Coronary artery (tissue), 2 donors: ENCODE measurements around the gene CACNB2.

Source experiments
- DNase-seq: peaks from one replicate; pipeline ENCODE4 v3.0.0-alpha.2; 2017; ENCODE audit warnings: low spot score
- H3K27ac ChIP-seq, 2 donors: fragments of 200-600 bp; sonication (generic); one replicate each; pipeline ENCODE4 v1.5.1; 2016 to 2019
- H3K4me3 ChIP-seq: fragments of 200-600 bp; sonication (generic); 2 replicates; pipeline ENCODE4 v1.5.1; 2016; ENCODE audit warnings: mild to moderate bottlenecking, moderate library complexity
- TF ChIP-seq, protein P1 (sequence below): fragments of 200-600 bp; sonication (generic); IDR thresholded peaks from one replicate; pipeline ENCODE4 v1.5.1; 2019; ENCODE audit warnings: antibody characterized with exemption

CACNB2 gene

DNA sequence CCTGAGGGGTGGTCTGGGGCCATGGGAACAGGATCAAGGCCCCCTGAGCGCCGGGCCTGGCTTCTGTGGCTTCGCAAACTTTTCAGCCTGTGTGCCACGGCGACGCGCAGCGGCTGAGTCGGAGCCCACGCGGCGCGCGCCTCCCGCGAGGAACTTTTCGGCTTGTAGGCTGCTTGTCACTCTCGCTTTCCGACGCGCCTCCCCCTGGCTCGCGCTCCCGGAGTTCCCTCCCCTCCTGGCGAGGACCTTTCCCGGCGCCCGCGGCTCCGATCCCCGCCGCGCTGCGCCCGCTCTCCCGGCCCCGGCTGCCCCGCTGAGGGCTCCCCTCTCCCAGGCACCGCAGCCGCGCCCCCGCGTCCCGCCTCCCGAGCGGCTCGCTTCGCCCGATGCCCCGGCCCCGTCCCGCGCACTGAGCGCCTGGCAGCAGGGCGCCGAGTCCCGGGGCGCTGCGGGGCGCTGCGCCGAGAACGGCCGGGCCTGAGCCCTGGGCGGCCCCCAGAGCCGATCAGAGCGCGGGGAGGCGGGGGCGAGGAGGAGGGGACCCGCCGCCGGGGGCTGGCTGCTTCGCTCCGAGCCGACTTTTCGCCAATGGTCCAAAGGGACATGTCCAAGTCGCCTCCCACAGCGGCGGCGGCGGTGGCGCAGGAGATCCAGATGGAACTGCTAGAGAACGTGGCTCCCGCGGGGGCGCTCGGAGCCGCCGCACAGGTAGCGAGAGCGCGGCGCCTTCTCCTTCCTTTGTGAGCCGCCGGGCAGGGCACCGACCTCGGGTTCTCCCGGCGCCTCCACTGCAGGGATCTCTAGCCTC lies at the start of gene CACNB2:
Gene CACNB2, plus strand, starts transcription at position 276 of the 808 bp plus-strand sequence.
- DNase-seq = peak; percentile 86
- TF ChIP-seq, protein P1, sequence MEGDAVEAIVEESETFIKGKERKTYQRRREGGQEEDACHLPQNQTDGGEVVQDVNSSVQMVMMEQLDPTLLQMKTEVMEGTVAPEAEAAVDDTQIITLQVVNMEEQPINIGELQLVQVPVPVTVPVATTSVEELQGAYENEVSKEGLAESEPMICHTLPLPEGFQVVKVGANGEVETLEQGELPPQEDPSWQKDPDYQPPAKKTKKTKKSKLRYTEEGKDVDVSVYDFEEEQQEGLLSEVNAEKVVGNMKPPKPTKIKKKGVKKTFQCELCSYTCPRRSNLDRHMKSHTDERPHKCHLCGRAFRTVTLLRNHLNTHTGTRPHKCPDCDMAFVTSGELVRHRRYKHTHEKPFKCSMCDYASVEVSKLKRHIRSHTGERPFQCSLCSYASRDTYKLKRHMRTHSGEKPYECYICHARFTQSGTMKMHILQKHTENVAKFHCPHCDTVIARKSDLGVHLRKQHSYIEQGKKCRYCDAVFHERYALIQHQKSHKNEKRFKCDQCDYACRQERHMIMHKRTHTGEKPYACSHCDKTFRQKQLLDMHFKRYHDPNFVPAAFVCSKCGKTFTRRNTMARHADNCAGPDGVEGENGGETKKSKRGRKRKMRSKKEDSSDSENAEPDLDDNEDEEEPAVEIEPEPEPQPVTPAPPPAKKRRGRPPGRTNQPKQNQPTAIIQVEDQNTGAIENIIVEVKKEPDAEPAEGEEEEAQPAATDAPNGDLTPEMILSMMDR = no peak
- H3K27ac ChIP-seq = peak within 1 kb of the TSS; percentile 91 to 93

DNA sequence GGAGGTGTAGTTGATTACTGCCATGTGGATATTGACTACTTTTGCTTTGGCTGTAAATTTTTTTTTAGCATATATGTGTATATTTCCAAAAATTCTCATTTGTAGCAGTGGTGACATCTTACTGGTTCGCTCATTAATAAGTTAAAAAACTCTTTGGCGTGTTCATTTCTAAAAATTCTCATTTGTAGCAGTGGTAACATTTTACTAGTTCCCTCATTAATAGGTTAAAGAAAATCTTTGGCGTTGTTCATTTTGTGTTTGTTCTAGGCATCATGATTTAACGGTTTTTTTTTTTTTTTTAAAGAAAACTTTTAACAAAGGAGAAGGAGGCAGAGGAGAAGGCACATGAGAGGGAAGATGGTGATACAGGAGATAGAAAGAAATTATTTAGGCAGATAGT lies 45.9 kb upstream of the CACNB2 start:
- TF ChIP-seq, protein P1 = no peak
- H3K27ac ChIP-seq = no peak overlapping the region
- no peak for DNase-seq
- no peak overlapping the region for H3K4me3 ChIP-seq

More for the DNA sequence above, at the start of gene CACNB2:
- peak within 1 kb of the TSS; percentile 79 for H3K4me3 ChIP-seq

DNA sequence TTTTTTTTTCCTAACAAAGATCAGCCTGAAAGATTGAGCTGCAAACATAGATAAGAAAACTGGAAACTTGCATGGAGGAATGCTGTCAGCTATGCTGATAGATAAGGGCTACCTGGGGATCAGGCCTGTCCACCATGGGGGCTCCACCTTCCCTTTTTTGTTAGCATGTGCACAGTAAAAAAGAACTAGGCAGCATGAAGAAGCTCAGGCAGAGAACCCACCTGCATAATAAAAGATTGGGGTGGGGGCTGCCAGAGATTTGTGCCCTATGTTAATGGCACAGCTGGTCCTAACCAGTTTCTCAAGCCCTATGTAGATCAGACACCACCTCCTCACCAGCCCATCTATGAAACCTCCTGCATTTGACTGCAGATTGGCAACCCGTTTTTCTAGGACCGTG lies 45.4 kb upstream of the CACNB2 start:
- DNase-seq = no peak
- Histone ChIP-seq H3K4me3 (no peak overlapping the region), H3K27ac (no peak overlapping the region)
- TF ChIP-seq, protein P1 = no peak

DNA sequence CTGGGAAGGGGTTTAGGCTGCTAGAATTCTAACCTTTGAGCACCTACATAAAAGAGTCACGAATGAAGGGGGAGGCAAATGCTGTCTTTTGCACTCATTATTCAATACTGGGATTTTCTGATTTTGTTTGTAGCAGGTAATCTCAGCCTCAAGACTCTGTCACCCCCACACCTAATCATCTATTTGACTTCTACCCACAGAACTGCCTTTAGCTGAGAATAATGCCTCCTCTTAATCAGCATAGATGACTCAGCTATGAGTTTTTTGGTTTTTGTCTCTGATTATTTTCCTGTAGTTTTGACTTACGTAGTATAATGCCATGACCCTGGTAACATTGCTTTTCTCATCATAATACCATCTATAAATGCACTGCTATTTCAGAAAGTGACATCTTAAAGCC lies 42.7 kb upstream of the CACNB2 start:
- Histone ChIP-seq H3K27ac (no peak overlapping the region), H3K4me3 (no peak overlapping the region)
- no peak for DNase-seq
- TF ChIP-seq, protein P1 = no peak

DNA sequence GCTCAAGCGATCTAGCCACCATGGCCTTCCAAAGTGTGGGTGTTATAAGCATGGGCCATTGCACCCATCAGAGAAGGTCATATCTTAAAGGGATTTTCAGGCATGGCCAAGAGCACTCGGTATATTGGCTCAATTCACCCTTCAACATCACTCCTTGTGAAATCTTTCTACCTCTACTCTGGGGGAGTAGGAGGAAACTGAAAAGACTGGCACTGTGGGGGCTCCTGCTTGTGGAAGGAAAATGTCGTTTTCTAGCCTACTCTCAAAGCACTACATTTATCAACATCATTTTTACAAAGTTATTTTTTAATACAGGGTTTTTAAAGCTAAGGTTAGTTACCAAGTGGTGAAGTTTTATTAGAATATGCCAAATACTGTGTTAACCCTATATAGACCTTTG lies 42.0 kb upstream of the CACNB2 start:
- TF ChIP-seq, protein P1 = no peak
- Histone ChIP-seq H3K4me3 (no peak overlapping the region), H3K27ac (no peak overlapping the region)
- DNase-seq = no peak

DNA sequence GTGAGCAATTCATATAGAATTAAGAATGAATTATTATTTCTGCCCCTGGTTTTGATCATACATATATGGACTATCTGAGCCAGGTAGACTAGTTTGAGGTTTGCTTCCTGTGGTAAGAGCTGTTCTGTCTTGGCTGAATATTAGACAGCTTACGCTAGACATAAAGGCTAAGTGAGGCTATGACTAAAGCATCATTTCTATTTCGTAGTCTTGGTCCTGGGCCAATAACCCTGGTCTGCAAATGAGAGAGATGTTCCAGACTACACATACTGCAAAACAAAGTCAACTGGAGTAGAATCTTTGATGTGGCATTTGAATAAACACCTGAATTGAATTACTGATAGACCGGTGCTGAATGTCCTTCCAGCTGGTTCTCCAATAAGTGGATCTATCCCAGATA lies 40.8 kb upstream of the CACNB2 start:
- TF ChIP-seq, protein P1 = no peak
- Histone ChIP-seq H3K27ac (no peak overlapping the region), H3K4me3 (no peak overlapping the region)
- DNase-seq = no peak

DNA sequence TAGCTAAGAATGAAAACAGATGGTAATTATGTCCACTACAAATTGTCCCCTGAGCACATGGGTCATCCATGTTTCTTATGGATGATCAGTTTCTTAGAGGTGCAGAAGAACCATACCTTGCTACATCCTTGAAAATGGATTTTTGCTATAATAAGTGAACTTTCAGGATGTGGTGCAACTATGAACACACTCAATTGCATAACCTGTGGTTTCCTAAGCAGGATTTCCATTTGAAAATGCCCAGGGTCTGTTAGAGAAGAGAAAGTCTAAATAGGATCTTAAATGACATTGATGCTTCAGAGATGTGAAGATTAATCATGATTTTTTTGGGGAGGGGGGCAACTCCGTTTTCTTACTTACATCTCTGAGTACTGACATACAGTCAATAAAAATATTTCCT lies 39.6 kb upstream of the CACNB2 start:
- Histone ChIP-seq H3K27ac (no peak overlapping the region), H3K4me3 (no peak overlapping the region)
- TF ChIP-seq, protein P1 = no peak
- DNase-seq = no peak
